HG03025 (cell line): Measurements from ENCODE around the gene DENND1A.

ENCODE experiments used
- ATAC-seq: cut with Tn5 transposase; IDR thresholded peaks from one replicate; pipeline ENCODE4 v1.9.1; 2021; ENCODE audit warnings: mild to moderate bottlenecking, moderate library complexity; ENCODE audit not compliant: unreplicated experiment, low FRiP score

Gene DENND1A

GRCh38 chr9:123696476-123696875, 233.4 kb downstream of the DENND1A start:
- no peak for ATAC-seq

GRCh38 chr9:123695386-123695785, 234.5 kb downstream of the DENND1A start:
- no peak for ATAC-seq

- no peak for ATAC-seq
Measured at GRCh38 chr9:123691765-123692303, 238.1 kb downstream of the DENND1A start.

- no peak for ATAC-seq
Measured at GRCh38 chr9:123689701-123690428, 240.1 kb downstream of the DENND1A start.

- no peak for ATAC-seq
Measured at GRCh38 chr9:123687246-123687751, 242.6 kb downstream of the DENND1A start.

GRCh38 chr9:123686829-123687192, 243.1 kb downstream of the DENND1A start:
- ATAC-seq = no peak

GRCh38 chr9:123686131-123686828, 243.6 kb downstream of the DENND1A start:
- no peak for ATAC-seq

GRCh38 chr9:123685489-123686083, 244.3 kb downstream of the DENND1A start:
- no peak for ATAC-seq

- peak; percentile 64 for ATAC-seq
Measured at GRCh38 chr9:123684393-123685149, 245.4 kb downstream of the DENND1A start.

GRCh38 chr9:123682746-123683145, 247.2 kb downstream of the DENND1A start:
- ATAC-seq = no peak

GRCh38 chr9:123680352-123680751, 249.6 kb downstream of the DENND1A start:
- ATAC-seq = no peak

- peak; percentile 84 for ATAC-seq
Measured at GRCh38 chr9:123679330-123679987, 250.5 kb downstream of the DENND1A start.

GRCh38 chr9:123678878-123679329, 251.0 kb downstream of the DENND1A start:
- ATAC-seq = no peak

- no peak for ATAC-seq
Measured at GRCh38 chr9:123678038-123678877, 251.7 kb downstream of the DENND1A start.

- no peak for ATAC-seq
Measured at GRCh38 chr9:123676869-123677268, 253.1 kb downstream of the DENND1A start.

GRCh38 chr9:123669346-123669745, 260.6 kb downstream of the DENND1A start:
- ATAC-seq = no peak

GRCh38 chr9:123663529-123663928, 266.4 kb downstream of the DENND1A start:
- ATAC-seq = no peak

GRCh38 chr9:123662057-123662776, 267.7 kb downstream of the DENND1A start:
- ATAC-seq = no peak
